A673 (cell line): ENCODE measurements around the gene SLC66A2. TPM values are rescaled to one million over a fixed set of nuclear protein-coding genes. Genes with fewer than 3 reads are reported as not detected.

Experiments
- BruUV-seq: library from RNA; stranded (reverse); fragments of 400-500 nt; replicated peaks from 2 replicates; lab custom pipeline; 2021; lab: Mats Ljungman, UMichigan
- CTCF ChIA-PET: fragments of 300-600 bp; sonication (Branson Sonifier 250); formaldehyde crosslinking; loops from one replicate; lab custom pipeline; 2022; ENCODE audit warnings: antibody characterized with exemption; lab: Charles Lee
- POLR2A ChIA-PET: fragments of 300-600 bp; sonication (Branson Sonifier 250); formaldehyde crosslinking; loops from one replicate; lab custom pipeline; 2022; ENCODE audit warnings: antibody characterized with exemption; ENCODE audit not compliant: low non-redundant PET; lab: Charles Lee
- DNase-seq: peaks from one replicate; pipeline ENCODE4 v3.0.0-alpha.2; 2015; ENCODE audit warnings: low spot score
- H3K27ac ChIP-seq: fragments of 200-600 bp; sonication (generic); 2 replicates; pipeline ENCODE4 v1.5.1; 2016; ENCODE audit warnings: mixed run types, low read depth, mild to moderate bottlenecking, mixed read lengths, antibody characterized with exemption, low read length; ENCODE audit not compliant: poor library complexity, severe bottlenecking
- H3K27me3 ChIP-seq: fragments of 200-600 bp; sonication (generic); replicated peaks from 2 replicates; pipeline ENCODE4 v1.6.1; 2017; ENCODE audit warnings: mixed run types, low read depth, mild to moderate bottlenecking, mixed read lengths, antibody characterized with exemption, low read length; ENCODE audit not compliant: insufficient read depth, poor library complexity
- H3K36me3 ChIP-seq: fragments of 200-600 bp; sonication (generic); 2 replicates; pipeline ENCODE4 v1.6.1; 2016; ENCODE audit warnings: mixed run types, mild to moderate bottlenecking, mixed read lengths, antibody characterized with exemption, low read length; ENCODE audit not compliant: insufficient read depth, poor library complexity, severe bottlenecking
- H3K4me1 ChIP-seq: fragments of 200-600 bp; sonication (generic); 2 replicates; pipeline ENCODE4 v1.6.1; 2017; ENCODE audit warnings: mixed run types, mild to moderate bottlenecking, mixed read lengths, antibody characterized with exemption, low read length; ENCODE audit not compliant: insufficient read depth, poor library complexity, severe bottlenecking
- H3K4me3 ChIP-seq: fragments of 200-600 bp; sonication (generic); 2 replicates; pipeline ENCODE4 v1.5.1; 2016; ENCODE audit warnings: low read depth, mixed run types, mild to moderate bottlenecking, mixed read lengths, low read length; ENCODE audit not compliant: poor library complexity, severe bottlenecking
- H3K9me3 ChIP-seq: fragments of 200-600 bp; sonication (generic); 2 replicates; pipeline ENCODE4 v1.6.1; 2016; ENCODE audit warnings: mixed run types, low read depth, mild to moderate bottlenecking, mixed read lengths, antibody characterized with exemption, low read length; ENCODE audit not compliant: poor library complexity, severe bottlenecking
- CTCF ChIP-seq: fragments of 300-800, 200-600 bp; sonication (generic); conservative IDR thresholded peaks from 2 replicates; pipeline ENCODE4 v1.5.1; 2017; ENCODE audit warnings: low read depth, mild to moderate bottlenecking, antibody characterized with exemption, low read length, moderate library complexity, mixed read lengths
- EZH2 ChIP-seq: fragments of 200-600 bp; sonication (generic); IDR thresholded peaks from 2 replicates; pipeline ENCODE4 v1.6.1; 2017; ENCODE audit warnings: borderline replicate concordance, low read depth, mild to moderate bottlenecking, mixed read lengths, antibody characterized with exemption, low read length; ENCODE audit not compliant: poor library complexity, severe bottlenecking
- intact Hi-C: fragments of 100-400 bp; cut with micrococcal nuclease; formaldehyde crosslinking; loops from one replicate; pipeline ENCODE4 v1.10.0; 2022; ENCODE audit not compliant: unreplicated experiment
- total RNA-seq: library from RNA; stranded (reverse); gene quantifications from 2 replicates; pipeline ENCODE4 v1.2.3, GENCODE V29; 2021

SLC66A2 gene
- total RNA-seq, 1 experiment from 2014 or later = 28.0 TPM

- POLR2A ChIA-PET = no interaction called here
- DNase-seq = no peak
- Histone ChIP-seq H3K9me3 (no peaks in the 10 kb centered on the region), H3K36me3 (peaks cover 38% of the 10 kb centered on the region), H3K4me3 (no peak overlapping the region), H3K27ac (no peak overlapping the region), H3K27me3 (no peaks in the 10 kb centered on the region), H3K4me1 (no peaks in the 10 kb centered on the region)
- TF ChIP-seq EZH2 = no peak
- no peak for TF ChIP-seq CTCF
- intact Hi-C loops = no loop called here
- CTCF ChIA-PET = interaction anchor here (0.6 kb wide), 1 partner anchor 595 kb away, joined by 4 read pairs; no protein-coding TSS in a partner anchor
- BruUV-seq = no TSS peak
Observed at GRCh38 chr18:79975985-79976680, 24.7 kb upstream of the SLC66A2 start.

- POLR2A ChIA-PET = no interaction called here
- BruUV-seq = no TSS peak
- intact Hi-C loops = no loop called here
Observed at GRCh38 chr18:79975043-79975442, 23.6 kb upstream of the SLC66A2 start.

GRCh38 chr18:79974025-79974654, 22.7 kb upstream of the SLC66A2 start:
- TF ChIP-seq CTCF = no peak
- no peak for TF ChIP-seq EZH2
- Histone ChIP-seq H3K36me3 (peaks cover 35% of the 10 kb centered on the region), H3K9me3 (no peaks in the 10 kb centered on the region), H3K4me1 (no peaks in the 10 kb centered on the region), H3K27me3 (no peaks in the 10 kb centered on the region), H3K27ac (no peak overlapping the region), H3K4me3 (no peak overlapping the region)
- no peak for DNase-seq
- no TSS peak for BruUV-seq
- intact Hi-C loops = no loop called here
- ChIA-PET CTCF (no interaction called here), POLR2A (no interaction called here)

More at GRCh38 chr18:79975043-79975442, 23.6 kb upstream of the SLC66A2 start:
- CTCF ChIA-PET = no interaction called here
- H3K4me1 ChIP-seq = no peaks in the 10 kb centered on the region
- H3K27me3 ChIP-seq = no peaks in the 10 kb centered on the region
- TF ChIP-seq CTCF = no peak
- peaks cover 38% of the 10 kb centered on the region for H3K36me3 ChIP-seq
- H3K9me3 ChIP-seq = no peaks in the 10 kb centered on the region
- no peak for DNase-seq
- no peak overlapping the region for H3K27ac ChIP-seq
- no peak overlapping the region for H3K4me3 ChIP-seq
